ENCODE measurements around the gene RPL41. TPM values are rescaled to one million over a fixed set of nuclear protein-coding genes. Genes with fewer than 3 reads are reported as not detected.

The RPL41 gene
- total and polyA plus RNA-seq, 10 of the 15 experiments (the other 5 are each of a cell fraction or from before 2014, with no cell fraction given) = 4,144 to 19,112 (median 8,004) TPM

- no peak for TF ChIP-seq E4F1 (IDR thresholded peaks at IDR 0.05; ENCODE audit: borderline replicate concordance, partially characterized antibody)
- peak; percentile 79 for TF ChIP-seq PKNOX1 (IDR thresholded peaks at IDR 0.05)
- peak; percentile 33 for TF ChIP-seq RAD21 (IDR thresholded peaks at IDR 0.05; ENCODE audit: insufficient read depth, low read depth, low read length)
- TF ChIP-seq ESRRA (IDR thresholded peaks at IDR 0.05; ENCODE audit: low read length) = no peak
- no peak for TF ChIP-seq USF1 (IDR thresholded peaks at IDR 0.05; ENCODE audit: borderline replicate concordance, extremely low read length, insufficient read depth, low read depth, low read length)
- TF ChIP-seq POU2F2 (IDR thresholded peaks at IDR 0.05; ENCODE audit: borderline replicate concordance, low read depth, low read length) = no peak
- peak; percentile 48; the same call in 1 of the 2 replicates for TF ChIP-seq SPI1 (IDR thresholded peaks at IDR 0.05; ENCODE audit: borderline replicate concordance, insufficient read depth, low read depth, low read length)
- no peak for TF ChIP-seq MTA2 (IDR thresholded peaks at IDR 0.05; ENCODE audit: low read depth)
- TF ChIP-seq NR2C2 (IDR thresholded peaks at IDR 0.05; ENCODE audit: borderline replicate concordance, control insufficient read depth, insufficient read length, low read depth) = no peak
- TF ChIP-seq SP1 (IDR thresholded peaks at IDR 0.05; ENCODE audit: low read depth, low read length) = no peak
- peak; percentile 44 to 50; a peak in 2 of 4 replicates for TF ChIP-seq BHLHE40 (IDR thresholded peaks at IDR 0.05; ENCODE audit: borderline replicate concordance in 1 of 2, low read depth in 2 of 2, low read length in 1 of 2)
- peak; percentile 3; the same call in 1 of the 2 replicates for TF ChIP-seq MAX (IDR thresholded peaks at IDR 0.05; ENCODE audit: low read depth, low read length)
- TF ChIP-seq SMARCA5 (IDR thresholded peaks at IDR 0.05) = peak; percentile 29; the same call in 1 of the 2 replicates
- TF ChIP-seq ZNF384 (IDR thresholded peaks at IDR 0.05; ENCODE audit: borderline replicate concordance, low read depth, low read length) = peak; percentile 82
- TF ChIP-seq PAX5 (IDR thresholded peaks at IDR 0.05; ENCODE audit: borderline replicate concordance, low read depth, low read length) = peak; percentile 69; the same call in 1 of the 2 replicates
- no peak; the same call in 1 of the 2 replicates for TF ChIP-seq GATAD2B (conservative IDR thresholded peaks at IDR 0.05; ENCODE audit: low read depth)
- peak; percentile 75; the same call in 1 of the 2 replicates for TF ChIP-seq RB1 (IDR thresholded peaks at IDR 0.05; ENCODE audit: borderline replicate concordance)
- no peak for TF ChIP-seq ZNF207 (IDR thresholded peaks at IDR 0.05; ENCODE audit: borderline replicate concordance)
- no peak for TF ChIP-seq RELA (IDR thresholded peaks at IDR 0.05; ENCODE audit: borderline replicate concordance, partially characterized antibody)
- no peak for TF ChIP-seq HCFC1 (IDR thresholded peaks at IDR 0.05; ENCODE audit: low read length)
- TF ChIP-seq BCL11A (IDR thresholded peaks at IDR 0.05; ENCODE audit: low read depth, low read length) = no peak
- peak; percentile 84; the same call in 1 of the 2 replicates for TF ChIP-seq TAF1 (IDR thresholded peaks at IDR 0.05; ENCODE audit: borderline replicate concordance, low read depth, low read length)
- no peak for TF ChIP-seq ZNF24 (IDR thresholded peaks at IDR 0.05)
Measured at GRCh38 chr12:56157201-56158028, 41.0 kb downstream of the RPL41 start (continued).
